CD4-positive, alpha-beta T cell treated with Interleukin-17A for 1 hour (primary cell): ENCODE data around the gene HELT.
"Not testable (repeated sequence)": the region's sequence is repeated elsewhere in the genome, so short reads cannot be mapped to it uniquely, and the experiment has no call there.

Source experiments
- DNase-seq: peaks from one replicate; pipeline ENCODE4 v3.0.0-alpha.2; 2020

HELT gene

DNA sequence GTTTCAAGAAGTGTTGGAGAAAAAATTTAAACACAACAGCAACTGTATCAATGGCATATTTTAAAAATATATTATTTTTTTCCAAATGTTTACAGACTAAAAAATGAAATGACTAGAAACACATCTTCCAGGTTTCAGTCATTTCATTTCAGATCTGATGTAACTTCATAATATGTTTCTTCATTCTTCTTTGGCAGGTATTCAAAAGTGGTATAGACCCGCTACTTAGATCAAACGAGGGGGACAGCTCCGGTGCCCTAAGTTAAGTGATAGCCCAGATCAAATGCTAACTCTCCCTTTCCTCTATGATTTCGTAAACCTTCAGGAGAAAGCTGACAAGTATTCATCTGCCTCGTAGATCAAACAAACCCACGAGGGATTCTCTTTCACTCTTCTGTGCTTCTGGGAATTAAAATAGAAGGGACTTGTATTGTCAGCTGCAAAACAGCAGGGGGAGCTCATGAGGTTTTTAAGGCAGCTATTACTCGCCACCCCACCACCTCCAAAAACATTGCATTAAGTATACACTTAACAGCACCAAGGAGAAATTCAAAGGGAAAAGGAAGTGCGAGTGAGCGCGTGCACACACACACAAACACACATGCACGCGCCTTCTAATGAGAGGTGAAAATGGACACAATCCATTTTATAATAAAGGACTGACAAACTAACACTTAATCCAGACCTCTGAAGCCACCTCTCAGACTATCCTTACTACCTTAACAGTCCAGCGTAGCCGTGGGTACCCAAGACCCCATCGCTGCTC is 21.4 kb downstream of the HELT start:
- DNase-seq: peak; percentile 64

- DNase-seq: no peak
Measured at GRCh38 chr4:185040523-185040922, 22.2 kb downstream of the HELT start.

GRCh38 chr4:185050286-185050685 is 32.0 kb downstream of the HELT start:
- not testable (repeated sequence) for DNase-seq

DNA sequence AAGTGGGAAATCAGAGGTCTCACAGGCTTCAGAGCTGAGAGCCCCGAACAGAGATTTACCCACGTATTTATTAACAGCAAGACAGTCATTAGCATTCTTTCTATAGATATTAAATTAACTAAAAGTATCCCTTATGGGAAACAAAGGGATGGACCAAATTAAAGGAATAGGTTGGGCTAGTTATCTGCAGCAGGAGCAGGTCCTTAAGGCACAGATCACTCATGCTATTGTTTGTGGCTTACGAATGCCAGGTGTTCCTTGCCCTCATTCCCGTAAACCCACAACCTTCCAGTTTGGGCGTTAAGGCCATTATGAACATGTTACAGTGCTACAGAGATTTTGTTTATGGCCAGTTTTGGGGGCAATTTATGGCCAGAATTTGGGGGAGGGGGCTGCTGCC is 33.0 kb downstream of the HELT start:
- DNase-seq: not testable (repeated sequence)

DNA sequence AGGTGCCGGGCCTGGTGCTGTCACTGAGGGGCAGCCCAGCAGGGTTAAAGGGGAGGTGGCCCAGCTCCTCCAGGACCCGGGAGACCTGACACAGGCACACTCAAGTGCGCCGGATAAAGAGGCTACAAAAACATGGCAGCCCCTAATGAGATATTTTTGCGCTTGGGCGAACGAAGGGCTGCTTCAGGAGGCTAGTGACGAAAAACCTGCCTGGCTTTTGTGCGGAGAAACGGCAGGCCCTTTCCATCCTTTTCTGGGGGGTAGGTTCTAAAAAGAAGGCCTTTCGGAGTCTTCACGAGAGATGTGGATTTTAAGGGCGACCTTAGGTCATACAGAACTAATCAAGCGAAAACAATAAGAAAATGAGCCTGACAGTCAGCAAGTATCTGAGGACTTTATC is 35.5 kb downstream of the HELT start:
- no peak for DNase-seq

DNA sequence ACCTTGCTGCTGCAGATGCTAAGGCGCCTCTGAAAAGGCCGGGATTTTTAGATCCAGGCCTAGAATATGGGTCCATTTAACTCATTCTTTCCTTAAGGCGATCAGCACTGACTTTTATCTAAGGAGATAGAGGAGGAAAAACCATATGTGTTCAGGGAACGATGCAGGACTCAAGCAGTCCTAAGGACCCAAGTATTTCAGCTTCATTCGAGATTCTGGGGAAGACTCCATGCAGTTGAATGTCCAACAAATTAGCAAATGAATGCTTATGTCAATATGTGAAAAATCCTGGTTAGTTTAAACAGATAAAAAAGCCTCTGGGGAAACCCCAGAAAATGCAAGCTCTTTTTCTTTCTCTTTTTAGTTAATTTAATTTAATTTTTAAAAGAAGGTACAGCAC is 36.0 kb downstream of the HELT start:
- DNase-seq: no peak

GRCh38 chr4:185054886-185055285 is 36.6 kb downstream of the HELT start:
- DNase-seq: no peak

DNA sequence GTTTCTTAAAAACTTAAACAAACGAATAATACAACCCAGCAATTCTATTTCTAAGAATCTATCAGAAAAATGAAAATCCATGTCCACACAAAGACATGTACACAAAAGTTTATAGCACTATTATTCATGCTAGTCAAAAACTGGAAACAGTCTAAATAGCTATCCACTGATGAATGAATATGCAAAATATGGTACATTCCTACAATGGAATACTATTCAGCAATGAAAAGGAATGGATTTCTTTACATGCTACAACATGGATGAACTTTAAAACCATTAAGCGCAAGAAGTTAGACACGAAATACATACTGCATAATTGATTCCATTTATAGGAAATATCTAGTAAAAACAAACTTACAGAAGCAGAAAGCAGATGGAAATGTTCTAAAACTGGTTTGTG is 43.3 kb downstream of the HELT start:
- DNase-seq: no peak

- no peak for DNase-seq
Measured at GRCh38 chr4:185062606-185063005, 44.3 kb downstream of the HELT start.

DNA sequence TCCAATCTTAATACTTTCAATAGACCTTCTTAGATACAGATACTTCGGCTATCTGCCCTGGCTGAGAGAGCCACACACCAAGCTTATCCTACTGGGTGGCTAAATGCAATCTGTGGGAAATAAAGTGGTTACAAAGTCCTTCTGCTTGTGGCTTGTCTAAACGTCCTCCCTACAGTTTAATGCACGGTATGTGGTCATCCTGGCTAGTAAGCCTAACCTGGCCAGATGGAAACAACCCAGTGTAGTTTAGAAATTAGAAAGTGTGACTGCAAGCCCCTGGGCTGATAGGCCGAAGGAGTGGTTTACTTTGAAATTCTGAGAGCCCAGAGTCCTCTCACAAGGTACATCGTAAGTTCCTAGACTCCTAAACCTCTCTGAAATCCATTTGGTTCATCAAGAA is 47.9 kb downstream of the HELT start:
- DNase-seq: no peak

DNA sequence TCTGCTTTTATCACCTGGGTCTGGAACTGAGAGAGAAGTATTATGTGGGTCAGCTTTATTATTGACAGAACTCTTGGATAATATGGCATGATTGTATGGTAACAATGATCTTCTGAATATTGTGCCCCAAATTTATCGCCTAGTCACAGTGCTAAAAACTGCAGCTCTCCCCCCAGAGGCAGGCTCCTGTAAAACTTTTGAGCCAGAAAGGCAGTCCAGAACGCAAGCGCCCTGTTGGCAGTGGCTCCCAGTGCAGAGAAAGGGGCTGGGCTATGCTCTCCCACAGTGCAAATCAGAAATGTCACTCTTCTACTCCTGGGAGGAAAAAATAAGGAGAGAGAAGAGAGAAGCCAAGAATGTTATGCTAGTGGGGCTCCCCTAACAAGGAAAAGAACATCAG is 50.5 kb downstream of the HELT start:
- no peak for DNase-seq
